H9 (cell line): ENCODE measurements around the gene C19orf44. TPM values are rescaled to one million over a fixed set of nuclear protein-coding genes. Genes with fewer than 3 reads are reported as not detected.

ENCODE experiments used
- DNase-seq: peaks from one replicate; pipeline ENCODE4 v3.0.0-alpha.2; 2017
- H2AFZ ChIP-seq: one replicate; pipeline ENCODE4 v1.6.1; 2013; ENCODE audit warnings: mild to moderate bottlenecking, low read length, control low read depth, moderate library complexity
- H2AK5ac ChIP-seq: 2 replicates; pipeline ENCODE4 v1.6.1; 2013; ENCODE audit warnings: low read length, control low read depth, mixed read lengths; ENCODE audit not compliant: insufficient read length
- H2BK120ac ChIP-seq: one replicate; pipeline ENCODE4 v1.6.1; 2013; ENCODE audit warnings: low read depth, mild to moderate bottlenecking, low read length, control low read depth, inconsistent platforms; ENCODE audit not compliant: poor library complexity, severe bottlenecking
- H2BK12ac ChIP-seq: 2 replicates; pipeline ENCODE4 v1.6.1; 2013; ENCODE audit warnings: low read length, control low read depth, mixed read lengths, low read depth; ENCODE audit not compliant: insufficient read length
- H2BK15ac ChIP-seq: 2 replicates; pipeline ENCODE4 v1.6.1; 2013; ENCODE audit warnings: low read depth, low read length, control low read depth
- H2BK20ac ChIP-seq: one replicate; pipeline ENCODE4 v1.6.1; 2013; ENCODE audit warnings: low read depth, mild to moderate bottlenecking, low read length, control low read depth, inconsistent platforms; ENCODE audit not compliant: poor library complexity, severe bottlenecking
- H2BK5ac ChIP-seq: 2 replicates; pipeline ENCODE4 v1.6.1; 2013; ENCODE audit warnings: low read length, control low read depth, mixed read lengths; ENCODE audit not compliant: insufficient read length
- H3K14ac ChIP-seq: 2 replicates; pipeline ENCODE4 v1.6.1; 2013; ENCODE audit warnings: low read length, control low read depth; ENCODE audit not compliant: insufficient read depth
- H3K18ac ChIP-seq: 2 replicates; pipeline ENCODE4 v1.6.1; 2013; ENCODE audit warnings: low read depth, mild to moderate bottlenecking, mixed read lengths, low read length, control low read depth; ENCODE audit not compliant: insufficient read length
- H3K23ac ChIP-seq: 2 replicates; pipeline ENCODE4 v1.6.1; 2013; ENCODE audit warnings: low read length, control low read depth, mixed read lengths, low read depth; ENCODE audit not compliant: insufficient read length
- H3K23me2 ChIP-seq: 2 replicates; pipeline ENCODE4 v1.6.1; 2013; ENCODE audit warnings: low read depth, mild to moderate bottlenecking, mixed read lengths, low read length, control low read depth; ENCODE audit not compliant: insufficient read length, poor library complexity, severe bottlenecking
- H3K27ac ChIP-seq: 2 replicates; pipeline ENCODE4 v1.5.1; 2013; ENCODE audit warnings: low read length, control low read depth, mixed read lengths, low read depth; ENCODE audit not compliant: insufficient read length
- H3K27me3 ChIP-seq: 2 replicates; pipeline ENCODE4 v1.6.1; 2013; ENCODE audit warnings: low read length, control low read depth, inconsistent platforms; ENCODE audit not compliant: insufficient read depth
- H3K4ac ChIP-seq: 2 replicates; pipeline ENCODE4 v1.6.1; 2013; ENCODE audit warnings: low read depth, mild to moderate bottlenecking, control low read depth, inconsistent platforms, low read length, moderate library complexity
- H3K4me1 ChIP-seq: 2 replicates; pipeline ENCODE4 v1.6.1; 2013; ENCODE audit warnings: low read length, control low read depth, inconsistent platforms; ENCODE audit not compliant: insufficient read depth
- H3K4me2 ChIP-seq: 2 replicates; pipeline ENCODE4 v1.6.1; 2013; ENCODE audit warnings: low read length, control low read depth, mixed read lengths; ENCODE audit not compliant: insufficient read length, insufficient read depth
- H3K56ac ChIP-seq: 2 replicates; pipeline ENCODE4 v1.6.1; 2013; ENCODE audit warnings: low read depth, mild to moderate bottlenecking, mixed read lengths, low read length, control low read depth; ENCODE audit not compliant: insufficient read length
- H3K79me1 ChIP-seq: 2 replicates; pipeline ENCODE4 v1.6.1; 2013; ENCODE audit warnings: low read depth, mild to moderate bottlenecking, moderate library complexity, low read length, control low read depth, inconsistent platforms; ENCODE audit not compliant: insufficient read depth, poor library complexity, severe bottlenecking
- H3K79me2 ChIP-seq: 2 replicates; pipeline ENCODE4 v1.6.1; 2013; ENCODE audit warnings: low read length, control low read depth, inconsistent platforms; ENCODE audit not compliant: insufficient read depth
- H3K9ac ChIP-seq: 2 replicates; pipeline ENCODE4 v1.6.1; 2013; ENCODE audit warnings: low read length, control low read depth, mixed read lengths; ENCODE audit not compliant: insufficient read length; ENCODE audit errors: extremely low read depth
- H3K9me3 ChIP-seq: one replicate; pipeline ENCODE4 v1.6.1; 2013; ENCODE audit warnings: low read depth, low read length, inconsistent platforms; ENCODE audit not compliant: control insufficient read depth
- H3T11ph ChIP-seq: one replicate; pipeline ENCODE4 v1.6.1; 2013; ENCODE audit warnings: mild to moderate bottlenecking, low read length, control low read depth, inconsistent platforms
- H4K20me1 ChIP-seq: one replicate; pipeline ENCODE4 v1.6.1; 2013; ENCODE audit not compliant: control insufficient read depth, insufficient read length, insufficient read depth
- H4K5ac ChIP-seq: 2 replicates; pipeline ENCODE4 v1.6.1; 2013; ENCODE audit warnings: low read depth, mild to moderate bottlenecking, mixed read lengths, low read length, control low read depth; ENCODE audit not compliant: insufficient read length
- H4K8ac ChIP-seq: replicated peaks from 2 replicates; pipeline ENCODE4 v1.6.1; 2013; ENCODE audit warnings: low read length, control low read depth, mixed read lengths, low read depth; ENCODE audit not compliant: insufficient read length
- H4K91ac ChIP-seq: 2 replicates; pipeline ENCODE4 v1.6.1; 2013; ENCODE audit warnings: low read depth, mild to moderate bottlenecking, moderate library complexity, mixed read lengths, low read length, control low read depth; ENCODE audit not compliant: insufficient read length
- H3K27ac Mint-ChIP-seq, 3 experiments: 2 replicates in 2 of 3; 3 replicates in 1 of 3; pipeline ENCODE4 v1.8.0; 2020 to 2021; ENCODE audit warnings: mixed read lengths in 3 of 3, mild to moderate bottlenecking in 1 of 3, moderate library complexity in 1 of 3
- H3K27me3 Mint-ChIP-seq: 2 replicates; pipeline ENCODE4 v1.8.0; 2021; ENCODE audit warnings: low read depth, mild to moderate bottlenecking, moderate library complexity, mixed read lengths
- H3K36me3 Mint-ChIP-seq, 3 experiments: 2 replicates in 2 of 3; 3 replicates in 1 of 3; pipeline ENCODE4 v1.8.0; 2020 to 2021; ENCODE audit warnings: low read depth in 3 of 3, mixed read lengths in 3 of 3; ENCODE audit not compliant: insufficient read depth in 1 of 3
- H3K4me1 Mint-ChIP-seq, 2 experiments: 2 replicates each; pipeline ENCODE4 v1.8.0; 2020; ENCODE audit warnings: mixed read lengths in 2 of 2
- H3K4me3 Mint-ChIP-seq, 2 experiments: 2 replicates in 1 of 2; 3 replicates in 1 of 2; pipeline ENCODE4 v1.8.0; 2020 to 2021; ENCODE audit warnings: mild to moderate bottlenecking in 2 of 2, mixed read lengths in 2 of 2, moderate library complexity in 1 of 2
- H3K9me3 Mint-ChIP-seq, 2 experiments: 2 replicates in 1 of 2; 3 replicates in 1 of 2; pipeline ENCODE4 v1.8.0; 2020; ENCODE audit warnings: mild to moderate bottlenecking in 2 of 2, mixed read lengths in 2 of 2, moderate library complexity in 1 of 2
- CTCF ChIP-seq: fragments of 200-600 bp; sonication (generic); conservative IDR thresholded peaks from 3 replicates; pipeline ENCODE4 v1.8.0; 2021; ENCODE audit warnings: antibody characterized with exemption, mild to moderate bottlenecking
- WGBS: extraction: QIAGEN DNeasy Blood & Tissue Kit; methylation state at CpG from one replicate; pipeline ENCODE4 v1.1.7; 2013; ENCODE audit warnings: missing lambda C conversion rate, low lambda C conversion rate, mixed read lengths; ENCODE audit not compliant: insufficient read length; ENCODE audit errors: extremely low coverage; 5-methylcytosine and 5-hydroxymethylcytosine counted together
- total RNA-seq: library from RNA; stranded (reverse); gene quantifications from 2 replicates; pipeline ENCODE4 v1.2.1, GENCODE V29; 2021

C19orf44 gene
- total RNA-seq, 1 experiment from 2014 or later: 6.4 TPM

- H3K27ac Mint-ChIP-seq: peak overlapping the region in 2 of 3 experiments; percentile 52 to 77; a peak in 2 of 7 replicates
- Histone ChIP-seq H3K14ac (no peak overlapping the region), H2BK20ac (no peak overlapping the region), H4K8ac (no peak overlapping the region), H3K9ac (no peak overlapping the region), H4K5ac (no peak overlapping the region), H2BK12ac (no peak overlapping the region), H3K23ac (no peak overlapping the region), H3K18ac (no peak overlapping the region), H2AFZ (no peak overlapping the region), H4K91ac (no peak overlapping the region), H3K23me2 (no peaks in the 10 kb centered on the region), H3K56ac (no peak overlapping the region), H3T11ph (no peak overlapping the region), H3K9me3 (no peaks in the 10 kb centered on the region), H3K79me1 (peaks cover 4% of the 10 kb centered on the region), H3K27ac (no peak overlapping the region), H4K20me1 (peaks cover 2% of the 10 kb centered on the region), H3K79me2 (peaks cover 33% of the 10 kb centered on the region; the same call in 1 of the 2 replicates), H3K4me2 (no peak overlapping the region), H3K4me1 (peaks cover 12% of the 10 kb centered on the region; the same call in 1 of the 2 replicates), H3K27me3 (no peaks in the 10 kb centered on the region), H2BK15ac (no peak overlapping the region), H2BK120ac (no peak overlapping the region), H3K4ac (no peak overlapping the region), H2BK5ac (no peak overlapping the region), H2AK5ac (no peak overlapping the region)
- no peaks in the 10 kb centered on the region for H3K27me3 Mint-ChIP-seq
- no CpG with 5 or more reads among the region's 5 CpGs for WGBS
- H3K9me3 Mint-ChIP-seq: no peaks in the 10 kb centered on the region
- peaks cover 42 to 47% of the 10 kb centered on the region in 2 experiments for H3K4me1 Mint-ChIP-seq
- DNase-seq: no peak
- peaks cover 0 to 5% (median 0%) of the 10 kb centered on the region in 3 experiments; a peak in 2 of 7 replicates for H3K36me3 Mint-ChIP-seq
- H3K4me3 Mint-ChIP-seq: no peak overlapping the region
- TF ChIP-seq CTCF: no peak
Measured at GRCh38 chr19:16455489-16455888, 40.7 kb upstream of the C19orf44 start.
